Nephron (organoid): ENCODE data around the gene DLK2.
A peak's percentile ranks its signal among the peaks of the same experiment; 100 is the strongest.

ENCODE experiments used
- H3K27ac Mint-ChIP-seq, 3 experiments: 2 replicates each; pipeline ENCODE4 v1.8.0; 2020; ENCODE audit warnings: mixed read lengths in 3 of 3, mild to moderate bottlenecking in 2 of 3, moderate library complexity in 1 of 3
- H3K27me3 Mint-ChIP-seq: 2 replicates; pipeline ENCODE4 v1.8.0; 2021; ENCODE audit warnings: low read depth, mild to moderate bottlenecking, moderate library complexity, mixed read lengths
- H3K36me3 Mint-ChIP-seq: 2 replicates; pipeline ENCODE4 v1.8.0; 2020; ENCODE audit warnings: low read depth, mixed read lengths
- H3K4me1 Mint-ChIP-seq: 2 replicates; pipeline ENCODE4 v1.8.0; 2020; ENCODE audit warnings: mixed read lengths
- H3K4me3 Mint-ChIP-seq, 3 experiments: 2 replicates each; pipeline ENCODE4 v1.8.0; 2020; ENCODE audit warnings: mild to moderate bottlenecking in 3 of 3, mixed read lengths in 3 of 3, moderate library complexity in 2 of 3
- H3K9me3 Mint-ChIP-seq: 2 replicates; pipeline ENCODE4 v1.8.0; 2020; ENCODE audit warnings: mixed read lengths
- TF ChIP-seq, protein P1 (sequence below), 3 experiments: fragments of 200-600 bp; sonication (generic); IDR thresholded peaks; one replicate each; pipeline ENCODE4 v1.5.0; 2021; ENCODE audit warnings: antibody characterized with exemption in 3 of 3; ENCODE audit not compliant: unreplicated experiment in 3 of 3

Gene DLK2

GRCh38 chr6:43493833-43494232, 38.5 kb upstream of the DLK2 start:
- peaks cover 43% of the 10 kb centered on the region for H3K4me1 Mint-ChIP-seq
- peak overlapping the region in 1 of 3 experiments; percentile 25 for H3K27ac Mint-ChIP-seq
- no peaks in the 10 kb centered on the region for H3K27me3 Mint-ChIP-seq
- no peak overlapping the region for H3K4me3 Mint-ChIP-seq
- H3K9me3 Mint-ChIP-seq: no peaks in the 10 kb centered on the region
- H3K36me3 Mint-ChIP-seq: peaks cover 7% of the 10 kb centered on the region
- TF ChIP-seq, protein P1, sequence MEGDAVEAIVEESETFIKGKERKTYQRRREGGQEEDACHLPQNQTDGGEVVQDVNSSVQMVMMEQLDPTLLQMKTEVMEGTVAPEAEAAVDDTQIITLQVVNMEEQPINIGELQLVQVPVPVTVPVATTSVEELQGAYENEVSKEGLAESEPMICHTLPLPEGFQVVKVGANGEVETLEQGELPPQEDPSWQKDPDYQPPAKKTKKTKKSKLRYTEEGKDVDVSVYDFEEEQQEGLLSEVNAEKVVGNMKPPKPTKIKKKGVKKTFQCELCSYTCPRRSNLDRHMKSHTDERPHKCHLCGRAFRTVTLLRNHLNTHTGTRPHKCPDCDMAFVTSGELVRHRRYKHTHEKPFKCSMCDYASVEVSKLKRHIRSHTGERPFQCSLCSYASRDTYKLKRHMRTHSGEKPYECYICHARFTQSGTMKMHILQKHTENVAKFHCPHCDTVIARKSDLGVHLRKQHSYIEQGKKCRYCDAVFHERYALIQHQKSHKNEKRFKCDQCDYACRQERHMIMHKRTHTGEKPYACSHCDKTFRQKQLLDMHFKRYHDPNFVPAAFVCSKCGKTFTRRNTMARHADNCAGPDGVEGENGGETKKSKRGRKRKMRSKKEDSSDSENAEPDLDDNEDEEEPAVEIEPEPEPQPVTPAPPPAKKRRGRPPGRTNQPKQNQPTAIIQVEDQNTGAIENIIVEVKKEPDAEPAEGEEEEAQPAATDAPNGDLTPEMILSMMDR (IDR thresholded peaks at IDR 0.05; ENCODE audit: unreplicated experiment in 3 of 3): no peak

DNA sequence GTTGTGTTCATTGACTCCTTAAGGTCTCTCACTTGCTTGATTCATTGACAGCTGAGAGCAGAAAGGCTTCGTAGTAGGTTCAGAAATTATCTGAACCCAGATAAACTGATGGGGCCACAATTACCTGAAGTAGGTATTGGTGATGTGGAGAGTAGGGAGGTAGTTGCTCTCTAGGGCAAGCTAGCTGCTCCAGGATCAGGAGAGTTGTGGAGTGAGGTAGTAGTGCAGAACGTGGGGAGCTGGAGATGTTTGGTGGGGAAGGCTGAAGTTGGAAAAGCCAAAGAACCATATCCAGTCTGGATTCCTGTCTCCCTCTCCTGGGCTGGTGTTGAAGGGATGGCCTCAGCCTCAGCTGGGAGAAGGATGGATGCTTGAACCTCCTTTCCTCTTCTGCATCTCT, 37.9 kb upstream of the DLK2 start:
- TF ChIP-seq, protein P1 (IDR thresholded peaks at IDR 0.05; ENCODE audit: unreplicated experiment in 3 of 3): no peak
- H3K27me3 Mint-ChIP-seq: no peaks in the 10 kb centered on the region
- peaks cover 49% of the 10 kb centered on the region for H3K4me1 Mint-ChIP-seq
- H3K27ac Mint-ChIP-seq: no peak overlapping the region
- H3K9me3 Mint-ChIP-seq: no peaks in the 10 kb centered on the region
- H3K4me3 Mint-ChIP-seq: no peak overlapping the region
- peaks cover 5% of the 10 kb centered on the region for H3K36me3 Mint-ChIP-seq

DNA sequence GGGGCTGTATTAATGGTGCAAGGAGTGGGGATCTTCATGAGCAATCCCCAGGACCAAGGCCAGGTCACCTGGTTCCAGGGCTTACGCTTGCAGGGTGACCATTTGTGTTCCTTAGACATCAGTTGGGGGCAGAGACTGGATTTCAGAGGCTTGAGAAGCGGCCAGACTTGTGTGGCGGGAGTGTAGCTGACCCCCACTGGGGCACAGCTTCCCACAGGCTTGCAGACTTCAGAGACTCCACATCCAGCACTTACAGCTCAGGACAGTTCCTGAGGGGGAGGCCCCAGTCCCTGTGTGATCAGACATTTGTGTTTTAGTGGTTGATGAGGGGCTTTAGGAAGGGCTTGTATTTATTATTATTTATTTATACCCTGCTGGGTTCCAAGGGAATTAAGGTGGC, 37.3 kb upstream of the DLK2 start:
- H3K27me3 Mint-ChIP-seq: no peaks in the 10 kb centered on the region

GRCh38 chr6:43491750-43492661, 36.7 kb upstream of the DLK2 start:
- peak overlapping the region in 1 of 3 experiments; percentile 48 for H3K4me3 Mint-ChIP-seq
- H3K4me1 Mint-ChIP-seq: peaks cover 47% of the 10 kb centered on the region
- TF ChIP-seq, protein P1 (IDR thresholded peaks at IDR 0.05; ENCODE audit: unreplicated experiment in 3 of 3): no peak
- no peaks in the 10 kb centered on the region for H3K27me3 Mint-ChIP-seq
- H3K36me3 Mint-ChIP-seq: peaks cover 5% of the 10 kb centered on the region
- H3K9me3 Mint-ChIP-seq: no peaks in the 10 kb centered on the region
- H3K27ac Mint-ChIP-seq: no peak overlapping the region

More for the DNA sequence above, 37.3 kb upstream of the DLK2 start:
- H3K27ac Mint-ChIP-seq: no peak overlapping the region
- H3K36me3 Mint-ChIP-seq: peaks cover 5% of the 10 kb centered on the region
- no peaks in the 10 kb centered on the region for H3K9me3 Mint-ChIP-seq
- peak overlapping the region in 1 of 3 experiments; percentile 48 for H3K4me3 Mint-ChIP-seq
- H3K4me1 Mint-ChIP-seq: peaks cover 53% of the 10 kb centered on the region
- TF ChIP-seq, protein P1 (IDR thresholded peaks at IDR 0.05; ENCODE audit: unreplicated experiment in 3 of 3): no peak

- H3K9me3 Mint-ChIP-seq: no peaks in the 10 kb centered on the region
- peaks cover 5% of the 10 kb centered on the region for H3K36me3 Mint-ChIP-seq
- no peak overlapping the region for H3K4me3 Mint-ChIP-seq
- H3K4me1 Mint-ChIP-seq: peaks cover 46% of the 10 kb centered on the region
- H3K27ac Mint-ChIP-seq: peak overlapping the region in 1 of 3 experiments; percentile 6
- no peaks in the 10 kb centered on the region for H3K27me3 Mint-ChIP-seq
- TF ChIP-seq, protein P1 (IDR thresholded peaks at IDR 0.05; ENCODE audit: unreplicated experiment in 3 of 3): no peak
These were observed 35.2 kb upstream of the DLK2 start for GRCh38 chr6:43490523-43490939.
